HL-60 (cell line): ENCODE results near the gene HS6ST3.

ENCODE experiments used
- DNase-seq, 2 experiments: peaks; one replicate each; pipeline ENCODE4 v3.0.0-alpha.2; 2010 to 2020; ENCODE audit warnings: low read depth in 1 of 2, low spot score in 1 of 2
- H3K27ac ChIP-seq: fragments of 250-450 bp; sonication (Bioruptor Pico); replicated peaks from 2 replicates; pipeline ENCODE4 v1.5.1; 2020; ENCODE audit warnings: mild to moderate bottlenecking, moderate library complexity
- H3K27me3 ChIP-seq: fragments of 250-450 bp; sonication (Bioruptor Pico); 2 replicates; pipeline ENCODE4 v1.5.1; 2021; ENCODE audit warnings: mild to moderate bottlenecking, moderate library complexity; ENCODE audit not compliant: insufficient read depth, poor library complexity, severe bottlenecking
- H3K4me3 ChIP-seq: replicated peaks from 2 replicates; pipeline ENCODE4 v1.5.1; 2011; ENCODE audit warnings: mild to moderate bottlenecking, control low read depth, low read length; ENCODE audit not compliant: insufficient read depth
- GABPA ChIP-seq: IDR thresholded peaks from 2 replicates; pipeline ENCODE4 v1.6.1; 2012; ENCODE audit warnings: low read depth
- POLR2AphosphoS5 ChIP-seq: IDR thresholded peaks from 2 replicates; pipeline ENCODE4 v1.6.1; 2012; ENCODE audit warnings: low read depth
- SPI1 ChIP-seq: IDR thresholded peaks from 2 replicates; pipeline ENCODE4 v1.6.1; 2012; ENCODE audit warnings: low read depth, mild to moderate bottlenecking, borderline replicate concordance
- TF ChIP-seq, protein P1 (sequence below): IDR thresholded peaks from 2 replicates; pipeline ENCODE4 v1.6.1; 2012; ENCODE audit warnings: low read depth; ENCODE audit not compliant: insufficient replicate concordance
- TF ChIP-seq, protein P2 (sequence below): IDR thresholded peaks from one replicate; pipeline ENCODE4 v1.5.1; 2011; ENCODE audit warnings: low read length, control low read depth, inconsistent platforms; ENCODE audit not compliant: insufficient read depth

The HS6ST3 gene

DNA sequence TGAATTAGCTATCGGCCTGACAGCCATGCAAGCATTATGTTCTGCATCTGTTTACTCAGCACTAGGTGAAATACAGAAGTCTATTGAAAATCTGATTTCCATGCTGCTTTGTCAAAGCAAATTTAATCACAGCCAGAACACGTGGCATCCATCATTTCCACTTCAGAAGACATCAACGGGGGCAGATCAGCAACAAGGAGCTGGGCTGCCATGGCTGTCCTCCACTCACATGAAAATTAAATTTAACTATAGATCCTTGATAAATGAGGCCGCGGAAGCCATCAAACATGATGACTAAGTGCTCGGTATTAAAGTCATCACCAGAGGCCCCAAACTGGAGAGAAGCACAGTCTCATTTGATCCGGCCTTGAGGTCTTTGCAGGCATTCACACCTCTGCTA lies 443.5 kb downstream of the HS6ST3 start:
- TF ChIP-seq, protein P1, sequence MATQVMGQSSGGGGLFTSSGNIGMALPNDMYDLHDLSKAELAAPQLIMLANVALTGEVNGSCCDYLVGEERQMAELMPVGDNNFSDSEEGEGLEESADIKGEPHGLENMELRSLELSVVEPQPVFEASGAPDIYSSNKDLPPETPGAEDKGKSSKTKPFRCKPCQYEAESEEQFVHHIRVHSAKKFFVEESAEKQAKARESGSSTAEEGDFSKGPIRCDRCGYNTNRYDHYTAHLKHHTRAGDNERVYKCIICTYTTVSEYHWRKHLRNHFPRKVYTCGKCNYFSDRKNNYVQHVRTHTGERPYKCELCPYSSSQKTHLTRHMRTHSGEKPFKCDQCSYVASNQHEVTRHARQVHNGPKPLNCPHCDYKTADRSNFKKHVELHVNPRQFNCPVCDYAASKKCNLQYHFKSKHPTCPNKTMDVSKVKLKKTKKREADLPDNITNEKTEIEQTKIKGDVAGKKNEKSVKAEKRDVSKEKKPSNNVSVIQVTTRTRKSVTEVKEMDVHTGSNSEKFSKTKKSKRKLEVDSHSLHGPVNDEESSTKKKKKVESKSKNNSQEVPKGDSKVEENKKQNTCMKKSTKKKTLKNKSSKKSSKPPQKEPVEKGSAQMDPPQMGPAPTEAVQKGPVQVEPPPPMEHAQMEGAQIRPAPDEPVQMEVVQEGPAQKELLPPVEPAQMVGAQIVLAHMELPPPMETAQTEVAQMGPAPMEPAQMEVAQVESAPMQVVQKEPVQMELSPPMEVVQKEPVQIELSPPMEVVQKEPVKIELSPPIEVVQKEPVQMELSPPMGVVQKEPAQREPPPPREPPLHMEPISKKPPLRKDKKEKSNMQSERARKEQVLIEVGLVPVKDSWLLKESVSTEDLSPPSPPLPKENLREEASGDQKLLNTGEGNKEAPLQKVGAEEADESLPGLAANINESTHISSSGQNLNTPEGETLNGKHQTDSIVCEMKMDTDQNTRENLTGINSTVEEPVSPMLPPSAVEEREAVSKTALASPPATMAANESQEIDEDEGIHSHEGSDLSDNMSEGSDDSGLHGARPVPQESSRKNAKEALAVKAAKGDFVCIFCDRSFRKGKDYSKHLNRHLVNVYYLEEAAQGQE, result no peak
- TF ChIP-seq GABPA (no peak), POLR2AphosphoS5 (no peak), SPI1 (no peak)
- TF ChIP-seq, protein P2, sequence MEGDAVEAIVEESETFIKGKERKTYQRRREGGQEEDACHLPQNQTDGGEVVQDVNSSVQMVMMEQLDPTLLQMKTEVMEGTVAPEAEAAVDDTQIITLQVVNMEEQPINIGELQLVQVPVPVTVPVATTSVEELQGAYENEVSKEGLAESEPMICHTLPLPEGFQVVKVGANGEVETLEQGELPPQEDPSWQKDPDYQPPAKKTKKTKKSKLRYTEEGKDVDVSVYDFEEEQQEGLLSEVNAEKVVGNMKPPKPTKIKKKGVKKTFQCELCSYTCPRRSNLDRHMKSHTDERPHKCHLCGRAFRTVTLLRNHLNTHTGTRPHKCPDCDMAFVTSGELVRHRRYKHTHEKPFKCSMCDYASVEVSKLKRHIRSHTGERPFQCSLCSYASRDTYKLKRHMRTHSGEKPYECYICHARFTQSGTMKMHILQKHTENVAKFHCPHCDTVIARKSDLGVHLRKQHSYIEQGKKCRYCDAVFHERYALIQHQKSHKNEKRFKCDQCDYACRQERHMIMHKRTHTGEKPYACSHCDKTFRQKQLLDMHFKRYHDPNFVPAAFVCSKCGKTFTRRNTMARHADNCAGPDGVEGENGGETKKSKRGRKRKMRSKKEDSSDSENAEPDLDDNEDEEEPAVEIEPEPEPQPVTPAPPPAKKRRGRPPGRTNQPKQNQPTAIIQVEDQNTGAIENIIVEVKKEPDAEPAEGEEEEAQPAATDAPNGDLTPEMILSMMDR, result no peak
- Histone ChIP-seq H3K27me3 (no peaks in the 10 kb centered on the region), H3K4me3 (no peak overlapping the region), H3K27ac (no peak overlapping the region)
- DNase-seq, result no peak

DNA sequence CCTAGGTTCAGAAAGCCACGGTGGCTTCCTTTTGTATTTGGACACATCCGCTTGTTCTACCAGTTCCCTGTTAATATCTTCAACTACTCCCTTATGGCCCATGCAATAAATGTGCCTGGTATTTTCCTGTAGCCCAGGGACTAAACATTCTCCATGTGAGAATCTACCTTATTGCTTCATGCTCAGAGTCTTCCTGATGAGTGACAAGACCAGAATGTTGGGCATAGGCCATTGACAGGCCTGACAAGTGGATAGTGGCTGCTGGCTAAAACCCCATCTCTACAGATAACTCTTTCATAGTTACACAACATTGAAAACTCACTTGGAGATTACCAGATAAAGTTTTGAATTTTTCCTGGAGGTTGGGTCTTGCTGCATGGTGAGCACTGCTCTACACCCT lies 449.9 kb downstream of the HS6ST3 start:
- Histone ChIP-seq H3K4me3 (no peak overlapping the region), H3K27ac (no peak overlapping the region), H3K27me3 (no peaks in the 10 kb centered on the region)
- no peak for DNase-seq
- TF ChIP-seq POLR2AphosphoS5, result no peak
- TF ChIP-seq, protein P2, result no peak
- no peak for TF ChIP-seq GABPA
- TF ChIP-seq, protein P1, result no peak
- TF ChIP-seq SPI1, result no peak

DNA sequence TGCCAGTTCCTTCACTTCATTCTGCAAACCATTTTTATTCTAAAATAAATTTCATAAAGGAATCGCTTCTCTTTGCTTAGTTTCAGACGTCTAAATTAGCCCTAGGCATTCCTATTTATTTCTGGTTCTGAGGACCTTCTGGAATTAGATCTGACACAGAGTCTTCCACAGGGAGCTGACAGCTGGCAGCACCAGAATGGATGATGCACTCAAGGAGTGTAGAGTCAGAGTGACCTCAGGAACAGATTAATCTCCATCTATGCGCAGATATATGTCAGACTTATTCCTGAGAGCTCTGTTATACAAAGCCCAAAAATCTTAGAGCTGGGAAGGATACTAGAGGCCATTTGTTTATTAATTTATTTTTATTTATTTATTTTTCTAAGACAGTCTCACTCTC lies 450.8 kb downstream of the HS6ST3 start:
- no peak for DNase-seq
- TF ChIP-seq GABPA, result no peak
- TF ChIP-seq, protein P1, result no peak
- no peak for TF ChIP-seq SPI1
- TF ChIP-seq, protein P2, result no peak
- TF ChIP-seq POLR2AphosphoS5, result no peak

More for the DNA sequence above, 450.8 kb downstream of the HS6ST3 start:
- H3K27me3 ChIP-seq, result no peaks in the 10 kb centered on the region
- H3K4me3 ChIP-seq, result no peak overlapping the region
- H3K27ac ChIP-seq, result no peak overlapping the region
